Common myeloid progenitor, CD34-positive (primary cell): ENCODE data around the gene METRN.

Source experiments
- CTCF ChIA-PET: fragments of 350-600 bp; sonication (Branson Sonifier 250); formaldehyde crosslinking; loops from one replicate; lab custom pipeline; 2021; ENCODE audit warnings: antibody characterized with exemption; lab: Charles Lee
- POLR2A ChIA-PET: fragments of 350-600 bp; sonication (Branson Sonifier 250); formaldehyde crosslinking; loops from one replicate; lab custom pipeline; 2021; ENCODE audit warnings: antibody characterized with exemption; lab: Charles Lee
- DNase-seq, 3 donors: peaks; one replicate each; pipeline versions ENCODE4 v3.0.0 to v3.0.0-alpha.2; 2013
- H3K27ac ChIP-seq, 2 experiments: 1 replicate in 1 of 2; 2 replicates in 1 of 2; pipeline ENCODE4 v1.7.0; 2013; ENCODE audit warnings: inconsistent platforms in 2 of 2, low read length in 2 of 2, mild to moderate bottlenecking in 2 of 2, low read depth in 1 of 2, moderate library complexity in 1 of 2; ENCODE audit not compliant: severe bottlenecking in 2 of 2, insufficient read depth in 1 of 2, poor library complexity in 1 of 2
- H3K27me3 ChIP-seq, 5 experiments: replicated peaks in 2 of 5; 1 replicate in 3 of 5; 2 replicates in 2 of 5; pipeline versions ENCODE4 v1.6.1 to v1.7.0; 2013; ENCODE audit warnings: low read length in 4 of 5, mild to moderate bottlenecking in 2 of 5, moderate library complexity in 2 of 5, inconsistent platforms in 1 of 5; ENCODE audit not compliant: insufficient read depth in 5 of 5, control insufficient read depth in 4 of 5
- H3K36me3 ChIP-seq, 4 experiments: 1 replicate in 2 of 4; 2 replicates in 2 of 4; pipeline versions ENCODE4 v1.6.1 to v1.7.0; 2013; ENCODE audit warnings: low read length in 3 of 4, control low read depth in 1 of 4, mild to moderate bottlenecking in 1 of 4; ENCODE audit not compliant: control insufficient read depth in 4 of 4, insufficient read depth in 4 of 4
- H3K4me1 ChIP-seq, 4 experiments: 1 replicate in 3 of 4; 2 replicates in 1 of 4; pipeline versions ENCODE4 v1.6.1 to v1.7.1; 2013; ENCODE audit warnings: low read length in 3 of 4, mild to moderate bottlenecking in 3 of 4, control low read depth in 1 of 4, inconsistent platforms in 1 of 4, moderate library complexity in 1 of 4; ENCODE audit not compliant: control insufficient read depth in 4 of 4, insufficient read depth in 4 of 4; ENCODE audit errors: control extremely low read depth in 1 of 4
- H3K4me3 ChIP-seq, 7 experiments: 1 replicate in 4 of 7; 2 replicates in 3 of 7; pipeline versions ENCODE4 v1.5.1 to v1.7.0; 2013; ENCODE audit warnings: mild to moderate bottlenecking in 7 of 7, low read length in 6 of 7, moderate library complexity in 6 of 7, inconsistent platforms in 2 of 7, low read depth in 2 of 7, control low read depth in 1 of 7; ENCODE audit not compliant: insufficient read depth in 4 of 7, control insufficient read depth in 1 of 7; ENCODE audit errors: extremely low read depth in 1 of 7
- H3K9me3 ChIP-seq, 5 experiments: 1 replicate in 4 of 5; 2 replicates in 1 of 5; pipeline versions ENCODE4 v1.6.1 to v1.7.1; 2013; ENCODE audit warnings: low read length in 4 of 5, mild to moderate bottlenecking in 2 of 5, inconsistent platforms in 1 of 5, low read depth in 1 of 5, moderate library complexity in 1 of 5; ENCODE audit not compliant: control insufficient read depth in 4 of 5, insufficient read depth in 2 of 5; ENCODE audit errors: control extremely low read depth in 1 of 5
- WGBS: methylation state at CpG from one replicate; pipeline ENCODE4 v1.1.5; 2013; ENCODE audit not compliant: insufficient coverage; 5-methylcytosine and 5-hydroxymethylcytosine counted together

Gene METRN

DNA sequence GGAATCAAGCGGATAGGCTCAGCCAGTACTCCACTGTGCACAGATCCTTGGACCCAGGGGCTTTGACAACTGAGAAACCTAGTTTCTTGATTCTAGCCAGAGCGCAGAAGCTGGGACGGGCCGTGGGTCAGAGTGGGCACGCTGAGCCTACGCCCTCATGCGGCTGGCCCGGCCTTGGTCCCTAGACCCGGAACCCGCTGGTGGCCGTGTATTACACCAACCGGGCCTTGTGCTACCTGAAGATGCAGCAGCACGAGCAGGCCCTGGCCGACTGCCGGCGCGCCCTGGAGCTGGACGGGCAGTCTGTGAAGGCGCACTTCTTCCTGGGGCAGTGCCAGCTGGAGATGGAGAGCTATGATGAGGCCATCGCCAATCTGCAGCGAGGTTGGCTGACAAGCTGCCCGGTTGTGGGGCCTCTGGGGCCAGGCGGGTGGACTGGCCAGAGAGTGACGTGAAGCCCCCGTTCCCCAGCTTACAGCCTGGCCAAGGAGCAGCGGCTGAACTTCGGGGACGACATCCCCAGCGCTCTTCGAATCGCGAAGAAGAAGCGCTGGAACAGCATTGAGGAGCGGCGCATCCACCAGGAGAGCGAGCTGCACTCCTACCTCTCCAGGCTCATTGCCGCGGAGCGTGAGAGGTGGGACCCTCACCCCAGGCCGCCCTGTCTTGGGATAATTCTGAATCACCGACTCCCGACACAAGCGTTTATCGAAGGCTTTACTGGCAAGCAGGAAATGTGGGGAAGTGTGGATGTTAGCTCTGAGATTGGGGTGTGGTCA lies 33.8 kb upstream of the METRN start:
- Histone ChIP-seq H3K4me1 (peaks cover 0 to 56% (median 51%) of the 10 kb centered on the region in 4 experiments), H3K4me3 (peak overlapping the region; percentile 59 to 86 (median 80)), H3K27me3 (peaks cover 0 to 17% (median 1%) of the 10 kb centered on the region in 5 experiments), H3K36me3 (peaks cover 0 to 30% (median 11%) of the 10 kb centered on the region in 4 experiments), H3K9me3 (no peaks in the 10 kb centered on the region), H3K27ac (peak overlapping the region; percentile 61 to 79)
- peak in 1 of 3 donors; percentile 42 for DNase-seq
- ChIA-PET CTCF (interaction anchor here (1.4 to 1.8 kb wide), 5 partner anchors 9 to 45 kb away, joined by 4 to 8 read pairs (median 5); partner anchors contain the start of genes METTL26, RHOT2 and WDR24), POLR2A (interaction anchor here (0.9 to 1.3 kb wide), 2 partner anchors 9 to 14 kb away, joined by 3 to 5 read pairs; partner anchors contain the start of gene WDR24)
- 54% methylated on average over 40 of the region's 44 CpGs for WGBS

DNA sequence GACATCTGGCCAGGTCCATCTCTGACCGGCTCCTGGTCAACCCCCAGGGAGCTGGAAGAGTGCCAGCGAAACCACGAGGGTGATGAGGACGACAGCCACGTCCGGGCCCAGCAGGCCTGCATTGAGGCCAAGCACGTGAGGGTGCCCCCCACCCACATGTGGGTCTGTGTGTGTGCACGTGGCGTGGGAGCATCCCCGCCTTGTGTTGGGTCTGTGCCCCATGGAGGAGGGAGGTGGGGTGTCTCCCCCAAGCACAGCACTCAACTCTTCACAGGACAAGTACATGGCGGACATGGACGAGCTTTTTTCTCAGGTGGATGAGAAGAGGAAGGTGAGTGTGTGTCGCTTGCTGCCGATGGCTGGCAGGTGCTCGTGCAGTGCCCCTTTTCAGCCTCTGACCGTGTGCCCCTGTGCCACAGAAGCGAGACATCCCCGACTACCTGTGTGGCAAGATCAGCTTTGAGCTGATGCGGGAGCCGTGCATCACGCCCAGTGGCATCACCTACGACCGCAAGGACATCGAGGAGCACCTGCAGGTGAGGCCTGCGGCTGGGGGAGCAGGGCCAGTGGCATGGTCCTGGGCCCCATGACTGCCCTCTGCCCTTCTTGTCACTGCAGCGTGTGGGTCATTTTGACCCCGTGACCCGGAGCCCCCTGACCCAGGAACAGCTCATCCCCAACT lies 33.0 kb upstream of the METRN start:
- POLR2A ChIA-PET, result no interaction called here
- peak overlapping the region in 3 of 7 experiments; percentile 82 to 86 (median 84) for H3K4me3 ChIP-seq

DNA sequence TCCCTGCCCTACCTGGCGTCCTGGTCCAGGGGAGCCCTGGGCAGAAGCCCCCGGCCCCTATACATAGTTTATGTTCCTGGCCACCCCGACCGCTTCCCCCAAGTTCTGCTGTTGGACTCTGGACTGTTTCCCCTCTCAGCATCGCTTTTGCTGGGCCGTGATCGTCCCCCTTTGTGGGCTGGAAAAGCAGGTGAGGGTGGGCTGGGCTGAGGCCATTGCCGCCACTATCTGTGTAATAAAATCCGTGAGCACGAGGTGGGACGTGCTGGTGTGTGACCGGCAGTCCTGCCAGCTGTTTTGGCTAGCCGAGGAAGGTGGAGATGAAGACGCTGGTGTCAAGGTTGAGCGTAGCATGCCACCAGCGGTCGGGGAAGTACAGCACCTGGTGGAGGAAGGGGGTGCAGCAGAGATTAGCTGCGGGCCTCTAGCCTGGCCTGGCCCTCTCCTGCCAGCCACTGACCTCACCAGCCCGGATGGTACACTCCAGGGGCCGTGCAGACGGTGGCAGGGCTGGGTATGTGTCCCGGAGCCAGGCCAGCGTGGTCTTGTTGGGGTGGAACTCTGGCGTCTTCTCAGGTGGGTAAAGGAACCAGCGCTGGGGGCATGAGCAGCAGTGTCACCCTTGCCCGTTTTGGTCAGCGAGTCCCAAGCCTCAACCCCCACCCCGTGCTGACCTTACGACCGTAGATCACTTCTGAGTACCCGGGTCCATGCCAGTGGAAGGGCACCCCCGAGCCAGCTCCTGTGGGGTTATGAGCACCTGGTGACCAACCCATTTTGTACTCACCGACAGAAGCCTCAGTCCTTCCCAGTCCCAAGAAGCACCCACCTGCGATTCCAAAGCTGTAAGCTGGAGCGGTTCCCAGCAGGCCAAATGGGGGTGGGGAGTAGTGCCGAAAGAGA lies 32.2 kb upstream of the METRN start:
- Histone ChIP-seq H3K27me3 (peaks cover 0 to 1% (median 0%) of the 10 kb centered on the region in 5 experiments), H3K27ac (peak overlapping the region in 1 of 2 experiments; percentile 64), H3K36me3 (peaks cover 0 to 46% (median 21%) of the 10 kb centered on the region in 4 experiments), H3K9me3 (no peaks in the 10 kb centered on the region), H3K4me1 (peaks cover 0 to 56% (median 53%) of the 10 kb centered on the region in 4 experiments), H3K4me3 (peak overlapping the region in 3 of 7 experiments; percentile 13 to 81 (median 76))
- no peak for DNase-seq
- ChIA-PET CTCF (interaction anchor here (1.4 to 1.6 kb wide), 2 partner anchors 15 to 21 kb away, joined by 5 to 8 read pairs; partner anchors contain the start of gene RHOT2), POLR2A (no interaction called here)
- WGBS, result 94% methylated on average over 31 of the region's 36 CpGs

More for the DNA sequence above, 33.0 kb upstream of the METRN start:
- 81% methylated on average over 26 of the region's 28 CpGs for WGBS
- Histone ChIP-seq H3K36me3 (peaks cover 0 to 38% (median 14%) of the 10 kb centered on the region in 4 experiments), H3K27me3 (peaks cover 0 to 10% (median 0%) of the 10 kb centered on the region in 5 experiments), H3K27ac (no peak overlapping the region), H3K9me3 (no peaks in the 10 kb centered on the region), H3K4me1 (peaks cover 0 to 56% (median 53%) of the 10 kb centered on the region in 4 experiments)
- DNase-seq, result no peak
- CTCF ChIA-PET, result interaction anchor here (1.4 to 1.8 kb wide), 4 partner anchors 8 to 46 kb away, joined by 4 to 8 read pairs (median 6); partner anchors contain the start of genes METTL26, RHOT2 and WDR24

DNA sequence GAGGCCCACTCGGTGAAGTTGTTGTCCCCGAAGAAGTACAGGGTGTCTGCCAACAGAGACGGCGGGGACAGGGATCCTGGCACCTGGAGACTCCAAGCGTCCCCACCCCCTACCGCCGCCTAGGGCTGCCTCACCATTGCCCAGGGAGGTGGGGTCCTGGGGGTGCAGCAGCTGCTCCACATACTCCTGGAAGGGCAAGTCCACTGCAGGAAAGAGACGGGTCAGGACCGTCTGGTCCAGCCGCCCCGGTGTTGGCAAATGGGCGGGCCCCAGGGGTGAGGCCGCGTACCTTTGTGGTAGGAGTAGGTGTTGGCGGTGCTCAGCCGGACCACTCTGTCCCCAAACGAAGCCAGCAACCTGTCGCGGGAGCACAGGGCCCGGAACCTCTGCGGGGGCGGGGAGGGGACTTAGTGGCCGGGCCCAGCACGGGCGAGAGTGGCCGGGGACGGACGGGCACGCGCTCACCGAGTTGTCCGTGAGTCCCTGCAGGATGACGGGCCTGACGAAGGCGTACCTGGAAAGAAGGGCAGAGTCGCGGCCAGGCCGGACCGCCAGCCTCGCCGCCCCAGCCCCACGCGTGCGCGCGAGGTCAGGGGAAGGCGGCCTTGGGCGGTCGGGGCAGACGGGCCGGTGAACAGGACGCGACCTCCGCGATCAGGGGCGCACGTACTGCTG lies 31.4 kb upstream of the METRN start:
- POLR2A ChIA-PET, result no interaction called here
- H3K27ac ChIP-seq, result peak overlapping the region in 1 of 2 experiments; percentile 64

DNA sequence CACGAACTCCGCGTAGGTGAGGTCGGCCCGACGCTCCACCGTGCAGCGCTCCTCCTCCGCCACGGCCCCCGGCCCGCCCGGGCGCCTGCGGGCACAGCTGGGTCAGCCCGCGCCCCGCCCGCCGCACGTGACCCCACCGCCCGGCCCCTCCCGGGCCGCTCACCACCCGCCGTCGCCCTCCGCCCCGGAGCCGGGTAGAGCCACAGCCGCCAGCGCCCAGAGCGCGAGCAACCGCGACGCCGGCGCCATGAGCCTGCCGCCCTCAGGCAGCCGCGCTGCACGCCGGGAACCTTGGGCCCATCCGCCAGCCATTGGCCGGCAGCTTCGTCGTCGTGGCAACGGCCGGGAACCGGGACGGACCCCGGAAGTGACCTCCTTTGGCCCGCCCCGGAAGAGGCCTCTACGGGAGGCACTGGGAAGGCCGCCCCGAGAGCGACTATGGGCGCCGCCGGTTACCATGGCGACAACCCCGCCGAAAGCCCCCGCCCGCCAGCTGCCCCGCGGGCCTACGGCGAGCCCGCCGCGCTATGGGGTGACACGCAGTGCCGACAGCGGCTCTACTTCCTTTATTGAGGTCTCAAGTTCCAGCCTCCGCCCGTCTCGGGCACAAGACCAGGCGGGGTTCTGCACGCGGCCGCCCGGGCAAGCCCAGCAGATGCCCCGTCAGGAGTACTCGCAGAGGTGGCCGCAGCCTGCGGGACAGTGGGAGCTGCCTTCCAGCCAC lies 30.7 kb upstream of the METRN start, which contains the start of gene JMJD8:
Gene JMJD8 (minus strand): TSS at position 264 of the 724 bp plus-strand sequence. CDS start 15 bp downstream, at position 249.
- peaks cover 0 to 57% (median 55%) of the 10 kb centered on the region in 4 experiments for H3K4me1 ChIP-seq
- WGBS, result 2% methylated on average over 72 of the region's 91 CpGs
- ChIA-PET POLR2A (no interaction called here), CTCF (interaction anchor here (0.6 to 0.8 kb wide), 2 partner anchors 11 to 41 kb away, joined by 4 read pairs; no protein-coding TSS in a partner anchor)
- H3K27me3 ChIP-seq, result no peaks in the 10 kb centered on the region
- peaks cover 0 to 49% (median 23%) of the 10 kb centered on the region in 4 experiments for H3K36me3 ChIP-seq
- peak; percentile 92 to 95 (median 93) for DNase-seq
- H3K27ac ChIP-seq, result peak within 1 kb of the TSS in 1 of 2 experiments; percentile 64
- peak within 1 kb of the TSS; percentile 43 to 81 (median 72) for H3K4me3 ChIP-seq
- no peaks in the 10 kb centered on the region for H3K9me3 ChIP-seq

More for the DNA sequence above, 31.4 kb upstream of the METRN start:
- H3K36me3 ChIP-seq, result peaks cover 0 to 49% (median 23%) of the 10 kb centered on the region in 4 experiments
- 20% methylated on average over 49 of the region's 57 CpGs for WGBS
- H3K4me1 ChIP-seq, result peaks cover 0 to 56% (median 53%) of the 10 kb centered on the region in 4 experiments
- peak overlapping the region; percentile 43 to 81 (median 72) for H3K4me3 ChIP-seq
- no peaks in the 10 kb centered on the region for H3K9me3 ChIP-seq
- H3K27me3 ChIP-seq, result no peaks in the 10 kb centered on the region
- no peak for DNase-seq
- CTCF ChIA-PET, result interaction anchor here (0.8 kb wide), 1 partner anchor 10 kb away, joined by 4 read pairs; no protein-coding TSS in a partner anchor
